Adrenal gland (tissue), 12 donors: ENCODE results near the gene UBQLN4. TPM values are rescaled to one million over a fixed set of nuclear protein-coding genes. Genes with fewer than 3 reads are reported as not detected.

Source experiments
- DNase-seq, 7 donors: peaks; one replicate each; pipeline ENCODE4 v3.0.0-alpha.2; 2019 to 2020
- H3K27ac ChIP-seq, 5 donors: fragments of 200-600 bp; sonication (generic) in 4 of 5; 1 replicate in 3 of 5; 2 replicates in 2 of 5; pipeline versions ENCODE4 v1.5.1 to v1.8.0; 2016 to 2020; ENCODE audit warnings: mild to moderate bottlenecking in 1 of 5
- H3K27me3 ChIP-seq: fragments of 200-600 bp; 2 replicates; pipeline ENCODE4 v1.8.0; 2021
- H3K36me3 ChIP-seq, 2 donors: fragments of 200-600 bp; replicated peaks in 1 of 2; 1 replicate in 1 of 2; 2 replicates in 1 of 2; pipeline versions ENCODE4 v1.5.1 to v1.8.0; 2018 to 2022
- H3K4me1 ChIP-seq, 2 donors: fragments of 200-600 bp; replicated peaks in 1 of 2; 1 replicate in 1 of 2; 2 replicates in 1 of 2; pipeline versions ENCODE4 v1.5.1 to v1.8.0; 2018 to 2021
- H3K4me3 ChIP-seq, 4 donors: fragments of 200-600 bp; sonication (generic) in 3 of 4; one replicate each; pipeline ENCODE4 v1.5.1; 2016 to 2018
- H3K9me3 ChIP-seq, 3 donors: fragments of 200-600 bp; sonication (generic) in 1 of 3; replicated peaks in 1 of 3; 1 replicate in 2 of 3; 2 replicates in 1 of 3; pipeline versions ENCODE4 v1.5.1 to v1.8.0; 2016 to 2021
- CTCF ChIP-seq, 6 experiments: fragments of 450-650 bp in 4 of 6; fragments of 200-600 bp in 2 of 6; sonication (generic) in 1 of 6; IDR thresholded peaks; 1 replicate in 5 of 6; 2 replicates in 1 of 6; pipeline versions ENCODE4 v1.5.1 to v1.8.0; 2016 to 2021; ENCODE audit warnings: antibody characterized with exemption in 6 of 6, mild to moderate bottlenecking in 2 of 6, moderate library complexity in 1 of 6
- POLR2A ChIP-seq, 2 donors: fragments of 450-650 bp; IDR thresholded peaks; one replicate each; pipeline ENCODE4 v1.6.1; 2017; ENCODE audit warnings: antibody characterized with exemption in 2 of 2, mild to moderate bottlenecking in 2 of 2, moderate library complexity in 1 of 2
- WGBS, 4 donors: extraction: QIAGEN DNeasy Blood & Tissue Kit in 2 of 4; methylation state at CpG; one replicate each; pipeline versions ENCODE4 v1.1.5 to v1.1.7; 2013 to 2017; 5-methylcytosine and 5-hydroxymethylcytosine counted together
- intact Hi-C, 2 donors: fragments of 100-400 bp; cut with DNase I; formaldehyde crosslinking; loops; one replicate each; pipeline versions ENCODE4 v1.14.1 to v1.15.0; 2022 to 2023
- polyA plus RNA-seq, 3 donors: library from polyadenylated mRNA; stranded (reverse); fragments of 200-250 nt in 2 of 3; fragments of 350-450 nt in 1 of 3; fragmentation: Illumina TruSeq in 1 of 3; extraction: RNeasy Lipid Tissue Mini Kit (QIAGEN cat#74804) in 1 of 3; gene quantifications; one replicate each; pipeline ENCODE4 v1.2.3, GENCODE V29; 2013 to 2014
- total RNA-seq, 9 donors: library from RNA; depleted of rRNA in 4 of 9; stranded (reverse); fragments of >200 nt in 4 of 9; fragments of 120-200 nt in 1 of 9; fragmentation: NEBNext Ultra II Directional in 1 of 9; extraction: Animal tissue kit (Norgen Biotek cat#: 25700) in 1 of 9; gene quantifications; one replicate each; pipeline versions ENCODE4 v1.1.0 to v1.2.4, GENCODE V29; 2013 to 2023
- donor health status: healthy with polysubstance abuse.
- donor health status: Bipolar disorder and iron deficiency.
- donor health status: DM: yes; HTN: yes; CAD: no.
- donor health status: DM: no; HTN: no; CAD: no.
- donor health status: DM: no; HTN: no; CAD: no.
- donor health status: DM: yes; HTN: yes; CAD: no.

The UBQLN4 gene
- total and polyA plus RNA-seq, 12 donors = 9.5 to 34.6 (median 23.3) TPM

DNA sequence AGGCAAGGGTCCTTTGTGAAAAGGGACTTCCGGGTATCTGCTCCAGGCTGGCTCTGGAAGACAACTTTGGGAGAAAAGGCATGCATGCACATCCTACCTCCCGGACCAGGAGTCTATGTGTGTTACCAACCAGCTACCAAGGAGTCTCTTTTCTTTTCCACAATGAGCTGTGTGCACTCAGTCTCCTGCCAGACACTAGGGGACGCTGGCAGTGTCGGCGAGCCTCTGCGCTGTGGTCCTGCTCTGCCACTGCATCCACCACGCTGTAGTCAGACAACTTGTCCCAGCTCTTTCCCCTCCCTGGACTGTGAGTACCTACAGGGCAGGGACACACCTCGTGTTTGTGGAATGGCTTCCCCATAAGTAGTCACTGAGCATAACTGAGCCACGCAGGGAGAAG, 27.7 kb downstream of the UBQLN4 start:
- H3K27ac ChIP-seq = no peak overlapping the region
- no peaks in the 10 kb centered on the region for H3K9me3 ChIP-seq
- no peaks in the 10 kb centered on the region for H3K27me3 ChIP-seq
- intact Hi-C loops = no loop called here
- H3K36me3 ChIP-seq = no peaks in the 10 kb centered on the region
- WGBS, 4 donors = 8 to 16% (median 10%) methylated on average over 9 of the region's 9 CpGs
- no peak for TF ChIP-seq POLR2A (IDR thresholded peaks at IDR 0.05)
- TF ChIP-seq CTCF (IDR thresholded peaks at IDR 0.05) = peak; percentile 35 to 75 (median 52)
- H3K4me1 ChIP-seq = peaks cover 0 to 4% of the 10 kb centered on the region in 2 donors
- no peak overlapping the region for H3K4me3 ChIP-seq
- DNase-seq = peak in 6 of 7 donors; percentile 48 to 72 (median 66)

- TF ChIP-seq POLR2A (IDR thresholded peaks at IDR 0.05) (no peak), CTCF (IDR thresholded peaks at IDR 0.05) (no peak)
- no peak overlapping the region for H3K27ac ChIP-seq
- DNase-seq = no peak
- 70 to 79% (median 76%) methylated on average over 3 to 5 of the region's 5 CpGs for whole genome bisulfite sequencing, 4 donors
- H3K9me3 ChIP-seq = no peaks in the 10 kb centered on the region
- intact Hi-C loops = no loop called here
- H3K4me3 ChIP-seq = no peak overlapping the region
- peaks cover 3 to 8% of the 10 kb centered on the region in 2 donors for H3K4me1 ChIP-seq
- H3K36me3 ChIP-seq = no peaks in the 10 kb centered on the region
- H3K27me3 ChIP-seq = no peaks in the 10 kb centered on the region
Observed at GRCh38 chr1:156024801-156025200, 28.8 kb downstream of the UBQLN4 start.

GRCh38 chr1:156021954-156022353, 31.6 kb downstream of the UBQLN4 start:
- no peak overlapping the region for H3K27ac ChIP-seq
- TF ChIP-seq POLR2A (IDR thresholded peaks at IDR 0.05) = no peak
- no peak for TF ChIP-seq CTCF (IDR thresholded peaks at IDR 0.05)
- 70 to 80% (median 74%) methylated on average over 2 of the region's 2 CpGs for WGBS, 4 donors
- no peak for DNase-seq
- H3K36me3 ChIP-seq = peaks cover 0 to 19% of the 10 kb centered on the region in 2 donors
- H3K4me3 ChIP-seq = no peak overlapping the region
- H3K27me3 ChIP-seq = no peaks in the 10 kb centered on the region
- H3K9me3 ChIP-seq = no peaks in the 10 kb centered on the region
- intact Hi-C loops = no loop called here
- H3K4me1 ChIP-seq = peaks cover 16 to 28% of the 10 kb centered on the region in 2 donors

- Histone ChIP-seq H3K4me3 (peak overlapping the region in 2 of 4 donors; percentile 60 to 89), H3K27me3 (no peaks in the 10 kb centered on the region), H3K4me1 (peaks cover 16 to 28% of the 10 kb centered on the region in 2 donors), H3K36me3 (peaks cover 0 to 26% of the 10 kb centered on the region in 2 donors), H3K9me3 (no peaks in the 10 kb centered on the region), H3K27ac (peak overlapping the region in 1 of 5 donors; percentile 88)
- TF ChIP-seq POLR2A (IDR thresholded peaks at IDR 0.05) = no peak
- TF ChIP-seq CTCF (IDR thresholded peaks at IDR 0.05) = no peak
- intact Hi-C loops = no loop called here
- WGBS, 4 donors = 1 to 4% (median 2%) methylated on average over 4 of the region's 4 CpGs
- DNase-seq = no peak
Observed at GRCh38 chr1:156021093-156021428, 32.5 kb downstream of the UBQLN4 start.
